NCI-H345 treated with DMSO at 0.1 percent for 48 hours (cell line): ENCODE results near the gene AUNIP.

ENCODE experiments used
- DNase-seq: peaks from one replicate; lab custom pipeline; 2025; ENCODE audit not compliant: unreplicated experiment; lab: John Stamatoyannopoulos, UW

AUNIP gene

GRCh38 chr1:25811384-25812082, 47.7 kb downstream of the AUNIP start:
- DNase-seq, result no peak

GRCh38 chr1:25810341-25811299, 48.6 kb downstream of the AUNIP start:
- DNase-seq, result peak; percentile 43

GRCh38 chr1:25809929-25810328, 49.3 kb downstream of the AUNIP start:
- no peak for DNase-seq

- no peak for DNase-seq
Measured at GRCh38 chr1:25809283-25809926, 49.9 kb downstream of the AUNIP start.

- DNase-seq, result no peak
Measured at GRCh38 chr1:25808481-25809244, 50.6 kb downstream of the AUNIP start.

- no peak for DNase-seq
Measured at GRCh38 chr1:25807480-25808390, 51.5 kb downstream of the AUNIP start.

- DNase-seq, result no peak
Measured at GRCh38 chr1:25806418-25806817, 52.8 kb downstream of the AUNIP start.

GRCh38 chr1:25805863-25806225, 53.4 kb downstream of the AUNIP start:
- no peak for DNase-seq

- DNase-seq, result no peak
Measured at GRCh38 chr1:25804964-25805862, 54.0 kb downstream of the AUNIP start.

GRCh38 chr1:25804244-25804963, 54.9 kb downstream of the AUNIP start:
- DNase-seq, result no peak

GRCh38 chr1:25803368-25803767, 55.9 kb downstream of the AUNIP start:
- DNase-seq, result no peak

GRCh38 chr1:25802915-25803314, 56.3 kb downstream of the AUNIP start:
- no peak for DNase-seq

GRCh38 chr1:25800703-25801377, 58.4 kb downstream of the AUNIP start:
- no peak for DNase-seq

- no peak for DNase-seq
Measured at GRCh38 chr1:25799935-25800702, 59.1 kb downstream of the AUNIP start, which contains the start of gene SELENON. TSS of gene SELENON (plus strand) at chr1:25800193. CDS start at chr1:25800231, 38 bp downstream.

GRCh38 chr1:25799352-25799934, 59.8 kb downstream of the AUNIP start:
- no peak for DNase-seq

GRCh38 chr1:25798666-25799351, 60.4 kb downstream of the AUNIP start:
- DNase-seq, result no peak
